NOMO-1 treated with DMSO at 0.1 percent for 48 hours (cell line): ENCODE measurements around the gene RFC5.
"Not testable (repeated sequence)": the region's sequence is repeated elsewhere in the genome, so short reads cannot be mapped to it uniquely, and the experiment has no call there.

Experiments
- DNase-seq: peaks from one replicate; lab custom pipeline; 2025; ENCODE audit not compliant: unreplicated experiment; lab: John Stamatoyannopoulos, UW

Gene RFC5

GRCh38 chr12:118070650-118071049 is 54.1 kb downstream of the RFC5 start:
- no peak for DNase-seq

- no peak for DNase-seq
Measured at GRCh38 chr12:118073768-118074167, 57.3 kb downstream of the RFC5 start.

GRCh38 chr12:118081521-118081920 is 65.0 kb downstream of the RFC5 start:
- not testable (repeated sequence) for DNase-seq
